NCI-H226 (cell line): ENCODE data around the gene TUBB.
"Not testable (repeated sequence)": the region's sequence is repeated elsewhere in the genome, so short reads cannot be mapped to it uniquely, and the experiment has no call there.

ENCODE experiments used
- DNase-seq: peaks from one replicate; pipeline ENCODE4 v3.0.0-alpha.2; 2015

The TUBB gene

GRCh38 chr6:30763618-30764489 lies 43.7 kb downstream of the TUBB start:
- DNase-seq, result no peak

GRCh38 chr6:30764490-30765043 lies 44.4 kb downstream of the TUBB start:
- DNase-seq, result not testable (repeated sequence)

GRCh38 chr6:30765495-30765894 lies 45.3 kb downstream of the TUBB start:
- DNase-seq, result not testable (repeated sequence)

GRCh38 chr6:30766461-30767157 lies 46.5 kb downstream of the TUBB start:
- DNase-seq, result no peak

GRCh38 chr6:30767158-30767943 lies 47.2 kb downstream of the TUBB start:
- no peak for DNase-seq

- DNase-seq, result no peak
Observed at GRCh38 chr6:30767944-30768301, 47.8 kb downstream of the TUBB start.

- no peak for DNase-seq
Observed at GRCh38 chr6:30768634-30769087, 48.5 kb downstream of the TUBB start.

GRCh38 chr6:30769088-30769852 lies 49.1 kb downstream of the TUBB start:
- peak; percentile 93 for DNase-seq

GRCh38 chr6:30769853-30770524 lies 49.8 kb downstream of the TUBB start:
- DNase-seq, result no peak

GRCh38 chr6:30770592-30770991 lies 50.4 kb downstream of the TUBB start:
- no peak for DNase-seq

GRCh38 chr6:30774701-30775100 lies 54.5 kb downstream of the TUBB start:
- no peak for DNase-seq
